Lower leg skin (tissue), 3 donors: ENCODE results near the gene REC8.

Source experiments
- POLR2A ChIP-seq, 2 donors: fragments of 450-650 bp; IDR thresholded peaks; one replicate each; pipeline ENCODE4 v1.6.1; 2016 to 2017; ENCODE audit warnings: antibody characterized with exemption in 2 of 2, mild to moderate bottlenecking in 1 of 2, moderate library complexity in 1 of 2
- TF ChIP-seq, protein P1 (sequence below), 3 donors: fragments of 450-650 bp; IDR thresholded peaks; one replicate each; pipeline ENCODE4 v1.5.1; 2016; ENCODE audit warnings: antibody characterized with exemption in 3 of 3, mild to moderate bottlenecking in 3 of 3, moderate library complexity in 2 of 3

DNA sequence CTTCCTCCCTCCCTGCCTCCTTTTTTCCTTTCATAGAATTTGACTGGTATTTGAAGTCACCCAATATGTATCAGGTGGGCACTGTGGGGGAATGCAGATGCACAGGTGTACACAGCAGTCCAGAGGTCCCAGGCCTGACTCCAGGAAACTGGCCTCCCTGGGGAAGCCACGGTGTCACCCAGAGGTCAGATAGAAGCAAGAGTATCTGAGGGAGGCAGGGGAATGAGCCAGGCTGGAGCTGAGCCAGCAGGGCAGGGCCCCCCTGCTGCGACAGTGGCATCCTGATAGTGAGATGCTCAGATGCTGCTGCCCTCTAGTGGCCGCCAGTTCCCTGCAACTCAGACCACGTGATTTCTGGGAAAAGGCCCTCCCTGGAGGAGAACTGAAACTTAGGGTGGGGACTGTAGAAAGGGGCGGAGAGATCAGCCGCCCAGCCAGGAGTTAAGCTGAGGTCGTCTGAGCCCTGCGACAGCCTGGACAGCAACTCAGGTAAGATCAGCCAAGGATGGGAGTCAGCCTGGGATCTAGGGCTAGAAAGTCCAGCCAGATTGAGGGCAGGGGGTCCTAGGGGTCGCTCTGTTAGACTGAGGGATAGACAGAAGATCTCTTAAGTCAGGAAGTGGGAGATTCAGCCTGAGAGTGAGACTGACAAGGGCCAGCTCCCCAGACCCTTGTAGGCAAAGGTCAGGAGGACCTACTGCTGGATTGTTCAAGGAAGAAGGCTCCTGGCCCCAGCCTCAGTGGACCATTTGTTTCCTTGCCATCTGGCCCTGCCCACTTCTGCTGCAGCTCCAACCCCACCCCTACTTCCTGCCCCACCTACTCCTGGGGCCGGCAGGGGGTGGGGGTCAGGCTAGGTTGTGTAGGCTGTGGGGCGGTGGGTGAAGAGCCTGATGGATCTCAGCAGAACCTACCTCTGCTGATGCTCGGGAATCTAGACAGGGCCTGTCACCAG is 10.8 kb upstream of the REC8 start, which contains the start of gene IRF9:
- TF ChIP-seq, protein P1, sequence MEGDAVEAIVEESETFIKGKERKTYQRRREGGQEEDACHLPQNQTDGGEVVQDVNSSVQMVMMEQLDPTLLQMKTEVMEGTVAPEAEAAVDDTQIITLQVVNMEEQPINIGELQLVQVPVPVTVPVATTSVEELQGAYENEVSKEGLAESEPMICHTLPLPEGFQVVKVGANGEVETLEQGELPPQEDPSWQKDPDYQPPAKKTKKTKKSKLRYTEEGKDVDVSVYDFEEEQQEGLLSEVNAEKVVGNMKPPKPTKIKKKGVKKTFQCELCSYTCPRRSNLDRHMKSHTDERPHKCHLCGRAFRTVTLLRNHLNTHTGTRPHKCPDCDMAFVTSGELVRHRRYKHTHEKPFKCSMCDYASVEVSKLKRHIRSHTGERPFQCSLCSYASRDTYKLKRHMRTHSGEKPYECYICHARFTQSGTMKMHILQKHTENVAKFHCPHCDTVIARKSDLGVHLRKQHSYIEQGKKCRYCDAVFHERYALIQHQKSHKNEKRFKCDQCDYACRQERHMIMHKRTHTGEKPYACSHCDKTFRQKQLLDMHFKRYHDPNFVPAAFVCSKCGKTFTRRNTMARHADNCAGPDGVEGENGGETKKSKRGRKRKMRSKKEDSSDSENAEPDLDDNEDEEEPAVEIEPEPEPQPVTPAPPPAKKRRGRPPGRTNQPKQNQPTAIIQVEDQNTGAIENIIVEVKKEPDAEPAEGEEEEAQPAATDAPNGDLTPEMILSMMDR (IDR thresholded peaks at IDR 0.05) = peak in 1 of 3 donors; percentile 97
- TF ChIP-seq POLR2A (IDR thresholded peaks at IDR 0.05) = no peak
